HG02981 (cell line): ENCODE results near the gene CAPN14.
A peak's percentile ranks its signal among the peaks of the same experiment; 100 is the strongest.

ENCODE experiments used
- ATAC-seq: cut with Tn5 transposase; IDR thresholded peaks from one replicate; pipeline ENCODE4 v1.9.1; 2021; ENCODE audit warnings: mild to moderate bottlenecking, moderate library complexity; ENCODE audit not compliant: unreplicated experiment

Gene CAPN14

DNA sequence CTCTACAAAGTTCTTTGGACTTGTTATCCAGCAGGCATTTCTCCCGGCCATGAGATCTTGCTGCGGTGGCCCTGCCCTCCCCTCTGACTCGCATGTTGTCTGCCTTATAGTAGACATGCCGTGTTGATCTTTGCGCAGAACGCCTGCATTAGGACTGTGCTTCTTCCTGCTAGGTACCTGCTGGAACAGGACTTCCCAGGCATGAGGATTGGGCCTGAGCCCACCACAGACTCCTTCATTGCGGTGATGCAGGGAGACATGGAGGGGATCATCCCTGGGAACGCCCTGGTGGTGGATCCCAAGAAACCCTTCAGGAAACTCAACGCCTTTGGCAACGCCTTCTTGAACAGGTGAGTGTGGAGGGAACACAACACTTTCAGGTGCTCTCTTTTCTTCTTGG is 26.8 kb upstream of the CAPN14 start:
- no peak for ATAC-seq

DNA sequence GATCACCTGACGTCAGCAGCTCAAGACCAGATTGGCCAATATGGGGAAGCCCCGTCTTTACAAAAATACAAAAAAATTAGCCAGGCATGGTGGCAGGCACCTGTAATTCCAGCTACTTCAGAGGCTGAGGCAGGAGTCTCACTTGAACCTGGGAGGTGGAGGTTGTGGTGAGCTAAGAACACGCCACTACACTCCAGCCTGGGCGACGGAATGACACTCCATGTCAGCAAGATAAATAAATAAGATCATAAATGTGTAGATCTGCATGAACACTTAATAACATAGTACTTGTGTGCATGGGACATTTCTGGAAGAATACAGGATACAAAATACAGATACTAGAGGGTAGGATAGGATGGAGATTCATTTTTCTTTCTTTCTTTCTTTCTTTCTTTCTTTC is 25.7 kb upstream of the CAPN14 start:
- no peak for ATAC-seq

DNA sequence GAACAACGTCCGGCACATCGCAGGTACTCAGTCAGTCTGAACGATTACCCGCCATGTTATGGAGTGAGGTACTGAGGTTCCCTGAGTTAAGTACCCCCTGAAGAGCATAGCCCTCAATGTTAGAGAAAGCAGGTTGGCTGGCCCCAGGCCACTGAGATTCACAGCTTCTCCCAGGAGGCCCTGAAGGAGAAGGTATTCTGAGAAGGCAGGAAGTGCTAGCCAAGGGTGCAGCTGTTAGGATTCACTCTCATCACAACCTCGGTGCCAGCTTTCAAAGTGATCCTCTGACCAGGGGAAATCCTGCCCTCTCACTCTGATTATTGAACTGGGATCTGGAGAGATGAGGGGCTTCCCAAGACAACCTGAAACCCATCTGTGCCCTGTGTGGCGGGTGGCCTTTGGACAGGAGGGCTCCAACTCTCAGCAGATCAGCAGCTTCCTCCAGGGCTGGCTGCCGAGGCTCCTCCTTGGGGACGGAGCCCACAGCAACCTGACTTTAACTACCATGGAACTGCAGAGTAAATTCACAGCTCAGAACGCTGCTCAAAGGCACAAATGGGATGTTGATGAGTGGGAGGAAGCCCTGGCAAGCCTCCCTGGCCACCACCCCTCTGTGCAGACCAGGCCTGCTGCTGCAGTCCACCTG is 24.4 kb upstream of the CAPN14 start:
- no peak for ATAC-seq

DNA sequence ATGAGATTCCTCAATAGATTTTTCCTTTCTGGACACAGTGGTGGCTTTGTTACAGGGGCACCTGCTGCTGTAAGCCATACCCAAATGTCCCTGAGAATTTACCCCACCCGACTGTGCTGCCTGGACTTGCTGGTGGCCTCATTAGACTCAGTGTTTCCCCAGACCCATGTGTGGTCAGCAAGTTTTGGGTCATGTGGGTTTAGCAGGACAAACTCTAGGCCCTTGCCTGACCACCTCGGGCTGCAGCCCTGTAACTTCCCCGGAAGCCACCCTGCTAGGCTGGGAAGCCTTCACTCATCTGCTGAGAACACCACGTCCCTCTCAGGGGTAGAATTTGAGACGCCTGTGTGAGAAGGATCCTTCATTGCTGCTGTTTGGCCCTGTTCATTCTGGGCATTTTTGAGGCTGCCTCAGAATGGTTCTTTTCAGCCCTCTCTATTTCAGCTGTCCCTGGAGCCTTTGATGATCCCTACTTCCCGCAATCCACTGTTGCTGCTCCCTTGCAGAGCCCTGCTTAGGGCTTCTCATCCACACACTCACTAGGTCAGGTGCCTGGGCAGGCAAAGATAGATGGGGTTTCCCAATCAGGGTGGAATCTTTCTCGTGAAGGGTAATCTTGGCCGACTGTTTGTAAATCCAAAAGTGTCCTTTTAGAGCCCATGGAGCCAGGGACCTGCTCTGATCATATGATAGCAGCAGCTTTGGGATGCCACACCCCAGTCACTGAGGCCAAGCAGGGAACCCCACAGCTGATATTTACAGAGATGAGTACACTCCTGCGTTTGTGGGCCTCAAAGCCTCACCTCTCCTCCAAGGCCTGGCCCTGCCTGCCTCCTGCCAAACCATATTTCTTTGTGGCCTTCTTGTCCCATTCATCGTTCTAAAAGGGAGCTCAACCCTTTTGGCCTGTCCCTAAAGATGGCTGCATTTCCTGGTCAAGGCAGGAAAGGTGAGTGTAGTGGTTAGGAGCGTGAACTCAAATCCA is 23.4 kb upstream of the CAPN14 start:
- ATAC-seq, result no peak

DNA sequence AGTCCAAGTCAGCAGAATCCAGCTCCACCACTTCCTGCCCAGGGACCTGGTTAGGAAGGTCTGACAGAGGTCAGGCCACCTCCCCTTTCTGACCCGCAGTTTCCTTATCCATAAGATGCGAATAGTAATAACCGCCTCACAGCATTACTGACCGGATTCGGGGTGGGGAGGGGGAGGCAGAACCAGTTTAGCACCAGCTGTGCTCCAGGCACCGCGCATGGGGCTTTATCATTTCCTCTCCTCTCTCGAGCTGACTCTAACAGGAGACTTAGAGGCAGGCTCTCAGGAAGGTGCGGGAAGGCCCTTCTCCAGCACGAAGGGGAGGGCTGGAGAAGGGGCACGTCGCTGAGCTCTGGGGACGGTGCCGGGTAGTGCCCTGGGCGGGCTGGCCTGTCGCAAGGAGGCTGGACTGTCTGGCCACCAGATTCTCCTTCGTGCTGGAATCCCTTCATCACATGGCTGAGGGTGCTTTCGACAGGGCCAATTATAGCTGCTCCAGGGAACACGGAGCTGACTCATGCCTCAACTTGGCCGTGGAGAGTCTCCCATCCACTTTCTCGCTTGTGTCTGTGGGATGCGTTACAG is 22.4 kb upstream of the CAPN14 start:
- ATAC-seq, result no peak

DNA sequence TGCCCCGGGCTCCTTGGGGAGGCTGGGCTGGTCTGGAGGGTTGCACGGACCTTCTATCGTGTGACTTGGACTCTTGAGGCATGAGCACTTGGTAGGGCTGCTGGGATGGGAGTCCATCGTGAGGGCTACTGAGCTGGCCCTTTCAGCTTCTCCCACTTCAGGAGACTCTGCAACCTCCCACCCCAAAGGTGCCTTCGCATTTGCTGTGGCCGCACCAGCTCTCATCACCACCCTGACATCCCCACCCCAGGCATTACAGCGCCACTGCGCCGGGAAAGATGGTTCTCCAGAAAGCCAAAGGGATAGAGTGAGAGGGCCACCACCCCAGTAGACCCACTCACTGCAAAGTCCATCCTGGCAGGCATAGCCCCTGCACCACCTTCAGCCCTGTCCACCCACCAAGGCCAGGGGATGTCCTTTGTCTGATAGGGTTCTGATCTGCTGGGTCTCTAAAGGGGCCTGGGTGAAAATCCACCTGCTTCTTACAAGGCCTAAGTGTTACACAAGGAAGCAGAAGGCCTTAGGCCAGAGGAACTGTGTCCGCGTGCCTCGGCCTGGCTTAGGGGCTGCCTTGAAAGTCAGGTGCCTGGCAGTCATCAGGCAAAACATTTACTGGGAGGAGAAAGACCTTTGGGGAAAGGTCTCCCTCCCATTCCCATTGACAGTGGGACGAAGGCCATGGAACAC is 21.7 kb upstream of the CAPN14 start:
- no peak for ATAC-seq

DNA sequence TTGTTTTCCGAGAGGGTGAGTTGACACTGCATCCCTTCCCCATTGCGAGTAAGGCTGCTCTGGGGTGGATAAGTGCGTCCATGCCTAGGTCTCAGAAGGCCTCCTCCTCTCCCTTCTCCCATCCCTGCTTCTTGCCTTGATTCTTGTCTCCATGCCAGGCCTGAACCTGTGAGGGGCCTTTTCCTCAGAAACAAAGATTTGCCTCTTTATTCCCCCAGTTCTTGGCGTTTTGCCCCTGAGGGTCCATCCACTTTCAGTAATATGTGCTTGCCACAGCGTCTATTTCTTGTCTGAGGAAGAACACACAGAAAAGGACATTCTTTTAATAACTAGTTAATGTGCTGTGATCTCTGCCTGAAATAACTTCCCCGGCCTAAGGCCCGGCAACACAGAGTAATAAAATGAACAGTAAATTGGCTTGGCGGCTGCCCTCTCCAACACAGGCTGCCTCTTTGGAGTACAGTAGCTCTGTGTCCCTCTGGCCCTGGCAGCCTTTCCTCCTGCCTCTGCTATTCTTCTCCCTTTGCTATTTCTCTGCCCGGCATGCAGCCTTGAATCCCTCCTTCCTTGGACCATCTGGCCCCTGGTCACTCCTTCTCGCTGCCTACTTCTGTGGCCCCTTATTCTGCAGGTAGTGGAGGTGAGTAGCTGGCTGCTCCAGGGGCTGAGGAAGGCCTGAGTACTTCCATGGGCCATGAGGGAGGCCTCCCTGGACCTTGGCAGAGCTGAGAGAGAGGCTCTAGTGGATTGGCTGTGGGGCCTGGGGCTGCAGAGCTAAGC is 21.0 kb upstream of the CAPN14 start:
- no peak for ATAC-seq

DNA sequence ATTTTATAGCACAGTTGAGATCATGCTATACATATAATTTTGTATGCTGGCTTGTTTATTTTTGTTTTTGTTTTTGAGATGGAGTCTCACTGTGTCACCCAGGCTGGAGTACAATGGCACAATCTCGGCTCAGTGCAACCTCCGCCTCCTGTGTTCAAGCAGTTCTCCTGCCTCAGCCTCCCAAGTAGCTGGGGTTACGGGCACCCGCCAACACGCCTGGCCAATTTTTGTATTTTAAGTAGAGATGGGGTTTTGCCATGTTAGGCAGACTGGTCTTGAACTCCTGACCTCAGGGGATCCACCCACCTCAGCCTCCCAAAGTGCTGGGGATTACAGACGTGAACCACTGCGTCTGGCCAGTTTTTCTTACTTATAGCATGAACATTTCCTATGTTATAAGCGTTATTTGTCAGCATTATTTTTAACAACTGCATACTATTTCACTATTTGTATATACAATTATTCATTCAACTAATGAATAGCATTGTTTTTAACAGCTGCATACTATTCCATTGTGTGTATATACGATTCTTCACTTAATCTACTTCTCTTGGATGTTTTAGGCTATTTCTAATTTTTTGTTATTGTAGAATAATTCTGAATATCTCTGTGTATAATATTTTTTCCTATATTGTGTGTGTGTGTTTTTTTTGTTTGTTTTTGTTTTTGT is 20.2 kb upstream of the CAPN14 start:
- ATAC-seq, result no peak

DNA sequence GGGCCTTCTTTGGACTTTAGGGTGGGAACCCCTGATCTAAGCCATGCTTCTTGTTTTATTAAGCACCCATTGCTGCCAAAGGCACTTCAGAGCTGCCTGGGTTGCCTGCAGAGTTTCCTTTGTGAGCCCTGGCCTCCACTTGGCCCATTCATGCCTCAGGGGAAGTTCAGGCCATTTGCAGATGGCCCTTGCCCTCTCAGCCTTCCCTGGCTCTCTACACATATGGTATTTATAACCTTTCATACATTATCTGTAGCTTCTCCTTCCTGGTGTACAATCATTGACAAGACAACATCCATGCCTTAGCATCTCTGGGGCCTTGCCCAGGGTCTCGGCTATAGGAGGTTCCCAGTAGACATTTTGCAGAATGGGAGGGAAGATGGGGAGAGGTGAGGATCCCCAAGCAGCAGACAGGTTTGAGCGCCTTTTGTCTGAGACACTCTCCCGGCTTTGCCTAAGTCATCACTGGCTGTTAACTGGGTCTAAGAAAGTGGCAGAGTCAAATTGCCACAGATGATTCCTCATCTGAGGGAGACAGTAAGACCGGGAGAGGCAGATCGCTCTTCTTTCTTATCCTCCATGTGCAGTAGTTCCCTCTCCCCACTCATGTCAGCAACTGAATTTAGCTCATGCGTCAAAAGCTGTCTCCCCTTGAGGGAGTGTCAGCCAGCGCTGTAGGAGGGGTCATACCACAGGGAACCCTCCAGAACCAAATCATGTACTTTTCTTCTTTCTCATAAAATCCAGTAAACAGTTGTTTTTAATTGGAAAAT is 19.3 kb upstream of the CAPN14 start:
- ATAC-seq, result no peak

DNA sequence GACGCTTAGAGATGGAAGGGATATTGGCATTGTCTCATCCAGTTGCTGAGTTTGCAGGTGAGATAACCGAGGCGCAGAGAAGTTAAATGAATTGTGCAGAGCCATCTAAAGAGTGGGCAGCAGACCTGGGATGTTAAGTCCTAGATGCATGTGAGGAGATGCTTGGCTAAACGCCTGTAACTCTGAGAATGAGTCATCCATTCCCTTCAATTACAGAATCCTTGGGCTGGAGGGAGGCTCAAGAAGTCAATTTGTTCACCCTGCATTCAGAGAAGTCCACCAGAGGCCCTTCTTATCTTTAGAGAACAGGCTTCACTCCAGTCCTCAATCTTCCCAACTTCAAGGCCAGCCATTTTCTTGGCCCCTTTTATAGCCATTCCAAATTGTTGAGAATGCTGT is 18.2 kb upstream of the CAPN14 start:
- ATAC-seq, result no peak

DNA sequence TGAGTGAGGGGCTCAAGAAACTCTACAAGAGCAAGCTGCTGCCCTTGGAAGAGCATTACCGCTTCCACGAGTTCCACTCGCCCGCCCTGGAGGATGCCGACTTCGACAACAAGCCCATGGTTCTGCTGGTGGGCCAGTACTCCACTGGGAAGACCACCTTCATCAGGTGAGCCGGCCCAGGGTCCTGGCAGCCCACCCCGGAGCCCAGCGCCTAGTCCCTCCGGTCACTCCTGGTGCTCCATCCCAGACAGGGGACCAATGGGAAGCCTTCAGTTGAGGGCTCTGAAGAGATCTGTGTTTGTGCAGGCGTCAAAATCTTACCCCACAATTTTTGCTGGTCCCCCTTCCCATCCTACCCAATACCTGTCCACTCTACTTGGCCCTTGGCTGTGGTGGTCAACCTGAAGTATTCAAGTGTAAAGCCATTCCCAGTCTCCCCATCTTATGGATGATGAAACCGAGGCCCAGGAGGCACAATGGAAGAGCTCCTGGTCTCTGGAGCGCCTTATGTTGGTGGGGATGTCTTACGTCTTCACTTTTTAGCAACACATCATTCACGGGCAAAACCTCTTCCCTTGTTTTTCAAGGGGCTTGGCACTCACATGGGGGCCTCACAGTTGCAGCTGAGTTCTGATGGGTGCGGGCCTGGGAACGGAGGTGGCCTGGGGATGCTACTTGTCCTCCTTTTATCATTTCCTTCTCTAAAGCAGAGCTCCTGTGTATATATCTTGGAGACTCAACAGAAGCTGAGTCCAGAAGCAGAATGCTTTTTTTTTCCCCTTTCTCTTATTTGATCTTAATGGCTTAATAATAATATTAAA is 17.6 kb upstream of the CAPN14 start:
- no peak for ATAC-seq

DNA sequence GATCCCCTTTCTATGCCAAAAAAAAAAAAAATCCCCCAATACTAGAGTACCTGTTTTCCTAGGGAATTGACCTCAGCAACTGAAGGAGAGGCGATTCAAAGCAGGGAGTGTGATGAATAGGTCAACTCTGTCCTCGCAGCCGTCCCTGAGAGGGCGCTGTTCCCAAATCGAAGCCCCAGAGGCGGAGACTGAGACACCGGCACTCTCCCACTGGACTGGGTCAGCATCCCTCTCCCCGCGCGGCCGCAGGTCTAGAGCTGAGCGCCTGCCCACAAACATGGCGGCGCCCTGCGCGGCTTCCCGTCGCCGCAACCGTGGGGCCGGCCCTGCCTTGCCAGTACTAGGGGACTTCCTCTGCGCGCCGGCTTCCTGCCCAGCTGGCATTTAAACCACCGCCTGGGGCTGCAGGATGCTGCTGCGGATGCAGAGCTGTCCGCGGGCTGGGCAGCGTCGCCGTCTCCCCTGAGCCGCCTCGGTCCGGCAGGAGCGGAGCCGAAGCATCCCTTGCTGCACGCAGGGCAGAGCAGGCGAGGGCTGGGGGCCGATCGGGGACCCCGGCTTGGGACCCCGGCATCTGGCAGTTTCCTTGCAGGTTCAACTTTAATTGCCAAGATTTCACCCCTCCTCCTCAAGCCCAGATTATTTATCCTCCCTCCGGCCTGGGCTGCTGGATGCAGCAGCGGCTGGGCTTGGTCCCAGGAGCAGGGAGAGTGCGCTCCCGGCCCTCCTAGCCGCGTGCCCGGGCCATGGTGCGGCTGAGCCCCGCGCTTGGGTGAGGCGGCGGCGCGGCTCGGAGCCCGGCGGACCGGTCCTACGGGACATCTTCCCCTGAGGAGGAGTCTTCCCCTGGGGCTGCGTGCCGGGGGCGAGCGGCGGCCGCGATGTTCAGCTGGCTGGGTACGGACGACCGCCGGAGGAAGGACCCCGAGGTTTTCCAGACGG is 16.7 kb upstream of the CAPN14 start, which contains the start of gene EHD3:
EHD3 (plus strand) TSS at position 412 of the 942 bp plus-strand sequence; CDS start at position 882, 470 bp downstream.
- peak; percentile 98 for ATAC-seq

DNA sequence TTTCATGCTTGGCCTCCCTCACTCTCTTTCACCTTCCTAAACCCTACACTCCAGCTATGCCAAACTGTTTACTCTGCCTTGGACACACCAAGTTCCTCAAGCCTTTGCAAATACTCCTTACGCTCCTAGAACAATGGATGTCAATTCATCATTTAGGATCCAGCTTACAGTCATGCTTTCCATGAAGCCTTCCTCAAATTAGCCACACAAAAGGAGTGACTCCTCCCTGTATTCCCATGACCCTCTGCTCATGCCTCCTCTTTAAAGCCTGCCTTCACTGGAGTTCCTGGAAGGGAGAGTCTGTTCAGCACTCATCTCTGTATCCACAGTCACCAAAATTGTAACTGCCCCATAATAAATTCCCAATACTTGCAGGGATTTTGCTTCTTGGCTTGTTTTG is 15.9 kb upstream of the CAPN14 start:
- ATAC-seq, result no peak

DNA sequence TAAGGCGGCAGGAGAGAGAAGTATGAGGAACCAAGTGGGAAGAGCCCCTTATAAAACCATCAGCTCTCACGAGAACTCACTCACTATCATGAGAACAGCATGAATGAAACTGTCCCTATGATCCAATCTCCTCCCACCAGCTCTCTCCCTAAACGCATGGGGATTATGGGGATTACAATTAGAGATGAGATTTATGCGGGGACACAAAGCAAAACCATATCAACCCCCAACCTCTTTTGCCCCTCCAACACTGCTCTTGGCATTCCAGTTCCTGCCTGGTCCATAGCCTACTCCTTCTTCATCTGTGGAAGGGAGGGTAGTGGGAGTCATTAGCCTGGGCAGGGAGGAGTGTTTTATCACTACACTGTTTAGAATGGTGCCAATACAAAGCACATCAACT is 15.3 kb upstream of the CAPN14 start:
- no peak for ATAC-seq

DNA sequence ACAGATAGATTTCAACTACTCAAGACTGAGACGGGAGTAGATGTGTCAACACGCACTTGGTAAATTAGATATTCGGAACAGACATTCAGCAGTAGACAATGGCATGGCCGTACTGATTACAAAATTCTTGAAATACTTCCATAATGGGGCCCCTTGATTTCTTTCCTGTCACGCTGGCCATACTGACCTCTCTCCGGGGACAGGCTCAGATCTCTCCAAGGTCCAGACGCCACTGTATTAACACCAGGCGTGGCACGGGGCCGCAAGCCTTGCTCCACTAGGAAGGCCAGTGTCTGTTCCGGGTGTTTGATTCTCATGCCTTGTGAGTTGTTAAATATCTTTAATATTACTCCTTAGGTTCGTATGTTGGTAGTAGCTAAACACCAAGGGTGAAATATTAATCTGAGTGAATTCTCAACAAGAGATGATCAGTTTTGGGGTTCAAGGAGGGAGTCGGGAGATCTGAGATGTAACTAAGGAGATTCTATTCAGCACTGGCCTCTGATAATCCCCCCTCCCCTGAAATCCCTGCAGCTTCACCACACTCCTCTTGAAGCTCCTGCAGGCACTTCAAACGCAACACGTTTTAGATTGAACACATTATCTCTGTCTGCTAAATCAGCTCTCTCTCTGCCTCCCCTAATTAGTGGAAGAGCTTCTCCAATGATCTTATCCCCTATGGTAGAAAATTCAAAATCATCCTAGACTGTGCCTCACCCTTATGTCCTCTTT is 14.4 kb upstream of the CAPN14 start:
- ATAC-seq, result no peak

DNA sequence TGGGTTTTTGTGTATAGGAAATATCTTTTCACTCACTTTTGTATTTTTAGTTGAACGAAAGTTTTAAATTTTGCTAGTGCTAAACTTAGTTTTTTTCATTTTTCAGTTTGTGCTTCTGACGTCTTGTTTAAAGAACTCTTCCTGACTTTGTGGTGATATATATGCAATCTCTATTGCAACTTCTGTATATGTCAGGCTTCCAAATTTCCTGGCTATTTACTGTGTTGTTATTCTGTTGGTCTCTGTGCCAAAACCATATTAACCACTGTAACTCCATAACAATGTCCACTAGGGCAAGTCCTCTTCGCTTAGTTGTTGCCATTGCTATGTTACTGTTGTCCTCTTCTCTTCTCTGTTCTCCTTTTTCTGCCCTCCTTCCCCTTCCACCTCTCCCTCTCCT is 13.4 kb upstream of the CAPN14 start:
- ATAC-seq, result no peak

DNA sequence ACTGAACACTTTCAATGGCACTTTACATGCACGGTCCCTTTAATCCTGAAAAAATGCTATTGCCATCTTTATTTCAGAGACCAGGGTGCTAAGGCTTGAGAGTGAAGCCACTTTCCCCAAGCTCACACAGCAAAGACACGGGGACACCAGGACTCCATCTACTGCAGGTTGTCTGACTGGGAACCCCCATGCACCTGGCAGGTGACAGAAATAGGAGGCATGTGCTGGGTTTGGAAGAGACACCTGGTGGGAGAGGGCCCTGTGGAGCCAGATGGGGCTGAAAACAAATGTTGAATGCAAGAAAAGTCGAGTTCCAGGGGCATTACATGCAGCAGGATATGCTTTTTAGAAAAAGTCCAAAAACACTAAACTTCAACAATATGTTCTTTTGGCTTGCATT is 11.4 kb upstream of the CAPN14 start:
- ATAC-seq, result no peak
